GM23338 (cell line): Measurements from ENCODE around the gene TCEANC. TPM values are rescaled to one million over a fixed set of nuclear protein-coding genes. Genes with fewer than 3 reads are reported as not detected.

Source experiments
- ATAC-seq: fragments of 200-7000 bp; cut with Tn5 transposase; 3 replicates; pipeline ENCODE4 v1.9.1; 2020
- DNase-seq: peaks from one replicate; pipeline ENCODE4 v3.0.0-alpha.2; 2015; ENCODE audit warnings: low spot score
- H2AFZ ChIP-seq: fragments of 200-600 bp; sonication (generic); 2 replicates; pipeline ENCODE4 v1.8.0; 2016; ENCODE audit warnings: antibody characterized with exemption, mild to moderate bottlenecking, moderate library complexity
- H3F3A ChIP-seq: fragments of 200-600 bp; sonication (generic); replicated peaks from 2 replicates; pipeline ENCODE4 v1.8.0; 2017; ENCODE audit warnings: antibody characterized with exemption, mixed run types, low read depth
- H3K27ac ChIP-seq: fragments of 200-600 bp; sonication (generic); 2 replicates; pipeline ENCODE4 v1.6.1; 2016; ENCODE audit warnings: low read depth
- H3K27me3 ChIP-seq: fragments of 200-600 bp; sonication (generic); 2 replicates; pipeline ENCODE4 v1.8.0; 2016; ENCODE audit warnings: mild to moderate bottlenecking, mixed run types, moderate library complexity; ENCODE audit not compliant: insufficient read depth
- H3K36me3 ChIP-seq: fragments of 200-600 bp; sonication (generic); 2 replicates; pipeline ENCODE4 v1.8.0; 2016; ENCODE audit warnings: mild to moderate bottlenecking; ENCODE audit not compliant: insufficient read depth
- H3K4me1 ChIP-seq: fragments of 200-600 bp; sonication (generic); 2 replicates; pipeline ENCODE4 v1.8.0; 2016; ENCODE audit warnings: mild to moderate bottlenecking, moderate library complexity; ENCODE audit not compliant: insufficient read depth
- H3K4me2 ChIP-seq: fragments of 200-600 bp; sonication (generic); 2 replicates; pipeline ENCODE4 v1.7.1; 2017; ENCODE audit warnings: mixed run types
- H3K4me3 ChIP-seq: fragments of 200-600 bp; sonication (generic); 2 replicates; pipeline ENCODE4 v1.6.1; 2016; ENCODE audit warnings: mixed run types
- H3K79me2 ChIP-seq: fragments of 200-600 bp; sonication (generic); replicated peaks from 2 replicates; pipeline ENCODE4 v1.8.0; 2017; ENCODE audit warnings: mild to moderate bottlenecking; ENCODE audit not compliant: insufficient read depth
- H3K9me2 ChIP-seq: fragments of 200-600 bp; sonication (generic); 2 replicates; pipeline ENCODE4 v1.8.0; 2017; ENCODE audit not compliant: insufficient read depth
- H4K20me1 ChIP-seq: fragments of 200-600 bp; sonication (generic); replicated peaks from 2 replicates; pipeline ENCODE4 v1.8.0; 2017; ENCODE audit warnings: mild to moderate bottlenecking; ENCODE audit not compliant: insufficient read depth
- H3K27ac Mint-ChIP-seq: 2 replicates; pipeline ENCODE4 v1.8.0; 2020; ENCODE audit warnings: inconsistent platforms, mild to moderate bottlenecking, moderate library complexity, mixed read lengths
- H3K27me3 Mint-ChIP-seq: 3 replicates; pipeline ENCODE4 v1.8.0; 2022; ENCODE audit warnings: low read depth, mild to moderate bottlenecking, moderate library complexity, mixed read lengths, inconsistent platforms; ENCODE audit not compliant: insufficient read depth, poor library complexity
- H3K36me3 Mint-ChIP-seq: 3 replicates; pipeline ENCODE4 v1.8.0; 2021; ENCODE audit warnings: low read depth, mild to moderate bottlenecking, inconsistent platforms, moderate library complexity, mixed read lengths
- H3K4me1 Mint-ChIP-seq: 3 replicates; pipeline ENCODE4 v1.8.0; 2020; ENCODE audit warnings: mild to moderate bottlenecking, inconsistent platforms, mixed read lengths
- H3K4me3 Mint-ChIP-seq: 3 replicates; pipeline ENCODE4 v1.8.0; 2021; ENCODE audit warnings: moderate library complexity, mild to moderate bottlenecking, inconsistent platforms, mixed read lengths
- H3K9me3 Mint-ChIP-seq: 3 replicates; pipeline ENCODE4 v1.8.0; 2020; ENCODE audit warnings: moderate library complexity, mild to moderate bottlenecking, inconsistent platforms, mixed read lengths
- CREB1 ChIP-seq: fragments of 250-450 bp; sonication (Bioruptor Pico); IDR thresholded peaks from 2 replicates; pipeline ENCODE4 v1.5.0; 2020; ENCODE audit warnings: low read depth, mild to moderate bottlenecking, moderate library complexity
- EZH2 ChIP-seq: fragments of 200-600 bp; sonication (generic); IDR thresholded peaks from one replicate; pipeline ENCODE4 v1.8.0; 2017; ENCODE audit warnings: antibody characterized with exemption, mild to moderate bottlenecking, low read depth; ENCODE audit not compliant: unreplicated experiment
- JUNB ChIP-seq: IDR thresholded peaks from one replicate; pipeline ENCODE4 v1.6.1; 2016; ENCODE audit warnings: antibody characterized with exemption; ENCODE audit not compliant: unreplicated experiment
- POLR2AphosphoS5 ChIP-seq: IDR thresholded peaks from 2 replicates; pipeline ENCODE4 v1.6.1; 2016; ENCODE audit warnings: antibody characterized with exemption, low read depth
- ZNF331 ChIP-seq: fragments of 250-450 bp; sonication (Bioruptor Pico); IDR thresholded peaks from 2 replicates; pipeline ENCODE4 v1.5.0; 2020; ENCODE audit warnings: low read depth, mild to moderate bottlenecking, moderate library complexity
- polyA plus RNA-seq: library from polyadenylated mRNA; unstranded; fragments of >200 nt; fragmentation: Nextera tagmentation; extraction: Ambion mirVana; gene quantifications from 2 replicates; pipeline ENCODE4 v1.2.1, GENCODE V29; 2016
- total RNA-seq: library from RNA; depleted of rRNA; stranded (reverse); fragments of >200 nt; shearing (Covaris generic); gene quantifications from 2 replicates; pipeline ENCODE4 v1.2.3, GENCODE V29; 2014
- TF ChIP-seq, protein P1 (sequence below): fragments of 250-450 bp; sonication (Bioruptor Pico); IDR thresholded peaks from 2 replicates; pipeline ENCODE4 v1.5.0; 2020; ENCODE audit warnings: mild to moderate bottlenecking, moderate library complexity
- TF ChIP-seq, protein P2 (sequence below), 2 experiments: fragments of 200-600 bp in 1 of 2; sonication (generic) in 1 of 2; conservative IDR thresholded peaks; 2 replicates each; pipeline versions ENCODE4 v1.5.1 to v1.6.1; 2016 to 2017; ENCODE audit warnings: antibody characterized with exemption in 2 of 2, low read depth in 2 of 2, mild to moderate bottlenecking in 2 of 2, moderate library complexity in 1 of 2
- TF ChIP-seq, protein P3 (sequence below): IDR thresholded peaks from one replicate; pipeline ENCODE4 v1.6.1; 2018; ENCODE audit warnings: antibody characterized with exemption; ENCODE audit not compliant: unreplicated experiment

The TCEANC gene
- total and polyA plus RNA-seq, 2 experiments from 2014 or later, result 1.2 to 2.5 TPM

DNA sequence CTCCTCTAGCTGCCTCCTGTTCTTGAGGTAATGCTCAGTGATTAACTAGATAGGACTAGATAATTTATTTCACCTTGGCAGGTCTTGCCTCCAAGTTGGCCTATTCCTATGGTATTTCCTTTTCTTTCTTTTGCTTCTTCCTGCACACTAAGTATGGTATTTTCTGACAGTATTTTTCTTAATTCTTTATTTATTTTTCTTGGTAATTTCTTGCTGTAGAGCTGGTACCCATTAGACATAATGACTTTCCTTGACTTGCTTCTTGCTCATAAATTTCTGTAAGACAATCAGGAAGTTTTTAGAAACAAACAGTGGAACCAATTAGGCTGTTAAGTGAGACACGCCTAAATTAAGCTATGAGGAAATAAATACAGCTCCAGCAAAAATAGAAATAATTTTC, 45.5 kb downstream of the TCEANC start (continued):
- TF ChIP-seq, protein P1, sequence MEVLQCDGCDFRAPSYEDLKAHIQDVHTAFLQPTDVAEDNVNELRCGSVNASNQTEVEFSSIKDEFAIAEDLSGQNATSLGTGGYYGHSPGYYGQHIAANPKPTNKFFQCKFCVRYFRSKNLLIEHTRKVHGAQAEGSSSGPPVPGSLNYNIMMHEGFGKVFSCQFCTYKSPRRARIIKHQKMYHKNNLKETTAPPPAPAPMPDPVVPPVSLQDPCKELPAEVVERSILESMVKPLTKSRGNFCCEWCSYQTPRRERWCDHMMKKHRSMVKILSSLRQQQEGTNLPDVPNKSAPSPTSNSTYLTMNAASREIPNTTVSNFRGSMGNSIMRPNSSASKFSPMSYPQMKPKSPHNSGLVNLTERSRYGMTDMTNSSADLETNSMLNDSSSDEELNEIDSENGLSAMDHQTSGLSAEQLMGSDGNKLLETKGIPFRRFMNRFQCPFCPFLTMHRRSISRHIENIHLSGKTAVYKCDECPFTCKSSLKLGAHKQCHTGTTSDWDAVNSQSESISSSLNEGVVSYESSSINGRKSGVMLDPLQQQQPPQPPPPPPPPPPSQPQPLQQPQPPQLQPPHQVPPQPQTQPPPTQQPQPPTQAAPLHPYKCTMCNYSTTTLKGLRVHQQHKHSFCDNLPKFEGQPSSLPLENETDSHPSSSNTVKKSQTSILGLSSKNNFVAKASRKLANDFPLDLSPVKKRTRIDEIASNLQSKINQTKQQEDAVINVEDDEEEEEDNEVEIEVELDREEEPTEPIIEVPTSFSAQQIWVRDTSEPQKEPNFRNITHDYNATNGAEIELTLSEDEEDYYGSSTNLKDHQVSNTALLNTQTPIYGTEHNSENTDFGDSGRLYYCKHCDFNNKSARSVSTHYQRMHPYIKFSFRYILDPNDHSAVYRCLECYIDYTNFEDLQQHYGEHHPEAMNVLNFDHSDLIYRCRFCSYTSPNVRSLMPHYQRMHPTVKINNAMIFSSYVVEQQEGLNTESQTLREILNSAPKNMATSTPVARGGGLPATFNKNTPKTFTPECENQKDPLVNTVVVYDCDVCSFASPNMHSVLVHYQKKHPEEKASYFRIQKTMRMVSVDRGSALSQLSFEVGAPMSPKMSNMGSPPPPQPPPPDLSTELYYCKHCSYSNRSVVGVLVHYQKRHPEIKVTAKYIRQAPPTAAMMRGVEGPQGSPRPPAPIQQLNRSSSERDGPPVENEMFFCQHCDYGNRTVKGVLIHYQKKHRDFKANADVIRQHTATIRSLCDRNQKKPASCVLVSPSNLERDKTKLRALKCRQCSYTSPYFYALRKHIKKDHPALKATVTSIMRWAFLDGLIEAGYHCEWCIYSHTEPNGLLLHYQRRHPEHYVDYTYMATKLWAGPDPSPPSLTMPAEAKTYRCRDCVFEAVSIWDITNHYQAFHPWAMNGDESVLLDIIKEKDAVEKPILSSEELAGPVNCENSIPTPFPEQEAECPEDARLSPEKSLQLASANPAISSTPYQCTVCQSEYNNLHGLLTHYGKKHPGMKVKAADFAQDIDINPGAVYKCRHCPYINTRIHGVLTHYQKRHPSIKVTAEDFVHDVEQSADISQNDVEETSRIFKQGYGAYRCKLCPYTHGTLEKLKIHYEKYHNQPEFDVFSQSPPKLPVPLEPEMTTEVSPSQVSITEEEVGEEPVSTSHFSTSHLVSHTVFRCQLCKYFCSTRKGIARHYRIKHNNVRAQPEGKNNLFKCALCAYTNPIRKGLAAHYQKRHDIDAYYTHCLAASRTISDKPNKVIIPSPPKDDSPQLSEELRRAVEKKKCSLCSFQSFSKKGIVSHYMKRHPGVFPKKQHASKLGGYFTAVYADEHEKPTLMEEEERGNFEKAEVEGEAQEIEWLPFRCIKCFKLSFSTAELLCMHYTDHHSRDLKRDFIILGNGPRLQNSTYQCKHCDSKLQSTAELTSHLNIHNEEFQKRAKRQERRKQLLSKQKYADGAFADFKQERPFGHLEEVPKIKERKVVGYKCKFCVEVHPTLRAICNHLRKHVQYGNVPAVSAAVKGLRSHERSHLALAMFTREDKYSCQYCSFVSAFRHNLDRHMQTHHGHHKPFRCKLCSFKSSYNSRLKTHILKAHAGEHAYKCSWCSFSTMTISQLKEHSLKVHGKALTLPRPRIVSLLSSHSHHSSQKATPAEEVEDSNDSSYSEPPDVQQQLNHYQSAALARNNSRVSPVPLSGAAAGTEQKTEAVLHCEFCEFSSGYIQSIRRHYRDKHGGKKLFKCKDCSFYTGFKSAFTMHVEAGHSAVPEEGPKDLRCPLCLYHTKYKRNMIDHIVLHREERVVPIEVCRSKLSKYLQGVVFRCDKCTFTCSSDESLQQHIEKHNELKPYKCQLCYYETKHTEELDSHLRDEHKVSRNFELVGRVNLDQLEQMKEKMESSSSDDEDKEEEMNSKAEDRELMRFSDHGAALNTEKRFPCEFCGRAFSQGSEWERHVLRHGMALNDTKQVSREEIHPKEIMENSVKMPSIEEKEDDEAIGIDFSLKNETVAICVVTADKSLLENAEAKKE (CRISPR knock-in tag), result no peak
- no peak for TF ChIP-seq POLR2AphosphoS5
- TF ChIP-seq, protein P2, sequence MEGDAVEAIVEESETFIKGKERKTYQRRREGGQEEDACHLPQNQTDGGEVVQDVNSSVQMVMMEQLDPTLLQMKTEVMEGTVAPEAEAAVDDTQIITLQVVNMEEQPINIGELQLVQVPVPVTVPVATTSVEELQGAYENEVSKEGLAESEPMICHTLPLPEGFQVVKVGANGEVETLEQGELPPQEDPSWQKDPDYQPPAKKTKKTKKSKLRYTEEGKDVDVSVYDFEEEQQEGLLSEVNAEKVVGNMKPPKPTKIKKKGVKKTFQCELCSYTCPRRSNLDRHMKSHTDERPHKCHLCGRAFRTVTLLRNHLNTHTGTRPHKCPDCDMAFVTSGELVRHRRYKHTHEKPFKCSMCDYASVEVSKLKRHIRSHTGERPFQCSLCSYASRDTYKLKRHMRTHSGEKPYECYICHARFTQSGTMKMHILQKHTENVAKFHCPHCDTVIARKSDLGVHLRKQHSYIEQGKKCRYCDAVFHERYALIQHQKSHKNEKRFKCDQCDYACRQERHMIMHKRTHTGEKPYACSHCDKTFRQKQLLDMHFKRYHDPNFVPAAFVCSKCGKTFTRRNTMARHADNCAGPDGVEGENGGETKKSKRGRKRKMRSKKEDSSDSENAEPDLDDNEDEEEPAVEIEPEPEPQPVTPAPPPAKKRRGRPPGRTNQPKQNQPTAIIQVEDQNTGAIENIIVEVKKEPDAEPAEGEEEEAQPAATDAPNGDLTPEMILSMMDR (conservative IDR thresholded peaks at IDR 0.05; ENCODE audit: low read depth in 2 of 2), result no peak

DNA sequence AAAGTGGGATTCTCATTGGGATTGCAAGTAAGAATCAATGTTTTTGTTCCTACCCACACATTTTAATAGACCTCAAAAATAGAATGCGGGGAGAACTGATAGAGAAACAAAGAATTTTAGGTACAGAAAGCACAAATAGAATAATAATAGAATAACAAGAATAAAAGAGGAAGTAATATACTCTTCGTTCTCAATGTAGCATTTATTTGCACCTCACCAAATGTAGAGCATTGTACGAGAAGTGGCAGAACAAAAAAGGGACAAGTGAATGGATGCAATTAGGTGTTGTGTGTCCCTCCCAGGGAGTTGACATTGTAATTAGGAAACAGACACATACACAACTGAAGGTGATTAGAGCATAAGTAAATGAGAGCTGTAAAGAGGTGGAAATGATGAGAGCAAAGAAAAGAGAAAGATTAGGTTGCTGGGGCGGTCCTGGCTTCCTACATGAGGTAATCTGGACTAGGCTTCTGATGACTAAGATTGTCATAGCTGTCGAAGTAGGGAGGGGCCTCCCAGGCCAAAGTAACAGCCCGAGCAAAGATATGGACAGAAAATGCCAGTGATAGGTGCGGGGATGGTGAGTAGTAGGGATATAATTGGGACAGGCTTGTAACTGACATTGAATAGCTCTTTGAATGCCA, 46.4 kb downstream of the TCEANC start:
- Mint-ChIP-seq H3K27me3 (peaks cover 3% of the 10 kb centered on the region), H3K36me3 (no peaks in the 10 kb centered on the region; the same call in 2 of the 3 replicates), H3K4me1 (peaks cover 47% of the 10 kb centered on the region), H3K27ac (no peak overlapping the region), H3K4me3 (no peak overlapping the region), H3K9me3 (no peaks in the 10 kb centered on the region)
- H3K27me3 ChIP-seq, result no peaks in the 10 kb centered on the region
- TF ChIP-seq JUNB, result no peak
- no peak for TF ChIP-seq EZH2
- no peak for TF ChIP-seq POLR2AphosphoS5
- no peak for TF ChIP-seq CREB1
- TF ChIP-seq, protein P3, sequence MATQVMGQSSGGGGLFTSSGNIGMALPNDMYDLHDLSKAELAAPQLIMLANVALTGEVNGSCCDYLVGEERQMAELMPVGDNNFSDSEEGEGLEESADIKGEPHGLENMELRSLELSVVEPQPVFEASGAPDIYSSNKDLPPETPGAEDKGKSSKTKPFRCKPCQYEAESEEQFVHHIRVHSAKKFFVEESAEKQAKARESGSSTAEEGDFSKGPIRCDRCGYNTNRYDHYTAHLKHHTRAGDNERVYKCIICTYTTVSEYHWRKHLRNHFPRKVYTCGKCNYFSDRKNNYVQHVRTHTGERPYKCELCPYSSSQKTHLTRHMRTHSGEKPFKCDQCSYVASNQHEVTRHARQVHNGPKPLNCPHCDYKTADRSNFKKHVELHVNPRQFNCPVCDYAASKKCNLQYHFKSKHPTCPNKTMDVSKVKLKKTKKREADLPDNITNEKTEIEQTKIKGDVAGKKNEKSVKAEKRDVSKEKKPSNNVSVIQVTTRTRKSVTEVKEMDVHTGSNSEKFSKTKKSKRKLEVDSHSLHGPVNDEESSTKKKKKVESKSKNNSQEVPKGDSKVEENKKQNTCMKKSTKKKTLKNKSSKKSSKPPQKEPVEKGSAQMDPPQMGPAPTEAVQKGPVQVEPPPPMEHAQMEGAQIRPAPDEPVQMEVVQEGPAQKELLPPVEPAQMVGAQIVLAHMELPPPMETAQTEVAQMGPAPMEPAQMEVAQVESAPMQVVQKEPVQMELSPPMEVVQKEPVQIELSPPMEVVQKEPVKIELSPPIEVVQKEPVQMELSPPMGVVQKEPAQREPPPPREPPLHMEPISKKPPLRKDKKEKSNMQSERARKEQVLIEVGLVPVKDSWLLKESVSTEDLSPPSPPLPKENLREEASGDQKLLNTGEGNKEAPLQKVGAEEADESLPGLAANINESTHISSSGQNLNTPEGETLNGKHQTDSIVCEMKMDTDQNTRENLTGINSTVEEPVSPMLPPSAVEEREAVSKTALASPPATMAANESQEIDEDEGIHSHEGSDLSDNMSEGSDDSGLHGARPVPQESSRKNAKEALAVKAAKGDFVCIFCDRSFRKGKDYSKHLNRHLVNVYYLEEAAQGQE, result no peak
- TF ChIP-seq, protein P2 (conservative IDR thresholded peaks at IDR 0.05; ENCODE audit: low read depth in 2 of 2), result no peak
- no peak for TF ChIP-seq ZNF331 (CRISPR knock-in tag)
- no peak overlapping the region for H3K4me2 ChIP-seq
- no peaks in the 10 kb centered on the region for H3K36me3 ChIP-seq
- H2AFZ ChIP-seq, result no peak overlapping the region
- DNase-seq (no peak), ATAC-seq (no peak)
- no peak overlapping the region for H3K4me3 ChIP-seq
- H3K9me2 ChIP-seq, result no peaks in the 10 kb centered on the region
- peaks cover 15% of the 10 kb centered on the region; the same call in 1 of the 2 replicates for H4K20me1 ChIP-seq
- no peaks in the 10 kb centered on the region for H3F3A ChIP-seq
- H3K27ac ChIP-seq, result no peak overlapping the region
- H3K79me2 ChIP-seq, result peaks cover 94% of the 10 kb centered on the region
- H3K4me1 ChIP-seq, result peaks cover 7% of the 10 kb centered on the region
